ENCODE data around the gene DCAF5. TPM values are rescaled to one million over a fixed set of nuclear protein-coding genes. Genes with fewer than 3 reads are reported as not detected.

DCAF5 gene
- total and polyA plus RNA-seq, 2 of the 13 experiments (the other 11 are each of a cell fraction or from before 2014, with no cell fraction given), result 13.4 to 31.6 TPM

DNA sequence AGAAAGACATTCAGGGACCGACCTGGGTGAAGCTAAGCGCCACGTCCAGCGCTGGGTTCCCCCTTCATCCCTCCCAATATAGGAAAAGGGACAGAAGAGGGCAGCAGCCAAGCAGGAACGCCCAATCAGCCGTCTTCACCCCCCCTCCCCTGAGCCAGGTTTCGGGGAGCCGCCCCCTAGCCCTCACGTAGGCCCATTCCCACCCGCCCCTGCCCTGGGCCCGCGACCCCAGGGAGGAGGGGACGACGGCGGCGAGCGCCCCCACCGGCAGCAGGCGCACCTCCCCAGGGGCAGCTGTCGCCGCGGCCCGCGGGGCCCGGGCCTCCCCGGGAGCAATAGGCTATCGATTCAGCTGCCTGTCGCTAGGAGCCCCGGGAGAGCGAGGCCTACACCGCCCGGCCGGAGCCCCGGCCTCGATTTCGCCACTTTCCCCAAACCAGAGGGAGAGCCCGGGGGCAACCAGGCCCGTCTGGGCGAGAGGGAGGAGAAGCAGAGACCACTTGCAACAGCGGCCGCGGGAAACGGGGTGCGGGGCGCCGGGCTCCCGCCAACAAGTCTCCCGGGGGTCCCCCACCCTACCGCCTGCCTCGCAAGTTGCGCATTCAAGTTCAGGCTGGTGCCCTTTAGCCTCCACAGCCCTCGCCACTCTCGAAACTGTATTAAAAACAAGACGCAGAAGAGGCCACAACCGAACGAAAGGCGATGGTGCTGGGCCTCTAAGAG is 1.3 kb downstream of the DCAF5 start (continued):
- TF ChIP-seq, protein P1, sequence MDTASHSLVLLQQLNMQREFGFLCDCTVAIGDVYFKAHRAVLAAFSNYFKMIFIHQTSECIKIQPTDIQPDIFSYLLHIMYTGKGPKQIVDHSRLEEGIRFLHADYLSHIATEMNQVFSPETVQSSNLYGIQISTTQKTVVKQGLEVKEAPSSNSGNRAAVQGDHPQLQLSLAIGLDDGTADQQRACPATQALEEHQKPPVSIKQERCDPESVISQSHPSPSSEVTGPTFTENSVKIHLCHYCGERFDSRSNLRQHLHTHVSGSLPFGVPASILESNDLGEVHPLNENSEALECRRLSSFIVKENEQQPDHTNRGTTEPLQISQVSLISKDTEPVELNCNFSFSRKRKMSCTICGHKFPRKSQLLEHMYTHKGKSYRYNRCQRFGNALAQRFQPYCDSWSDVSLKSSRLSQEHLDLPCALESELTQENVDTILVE (CRISPR knock-in tag; IDR thresholded peaks at IDR 0.05), result peak; percentile 95
- TF ChIP-seq MXD4 (CRISPR knock-in tag; IDR thresholded peaks at IDR 0.05) (peak; percentile 27; the same call in 1 of the 2 replicates), BCL6 (CRISPR knock-in tag; IDR thresholded peaks at IDR 0.05) (0 out of 2 replicates have a peak, but pooled peaks have one; percentile 29), ZNF407 (CRISPR knock-in tag; IDR thresholded peaks at IDR 0.05; ENCODE audit: not compliant biosample characterization) (no peak), ZNF160 (CRISPR knock-in tag; IDR thresholded peaks at IDR 0.05) (no peak), NR1H2 (CRISPR knock-in tag; IDR thresholded peaks at IDR 0.05; ENCODE audit: borderline replicate concordance, low read depth) (no peak), ZNF713 (CRISPR knock-in tag; IDR thresholded peaks at IDR 0.05) (no peak), FIP1L1 (IDR thresholded peaks at IDR 0.05; ENCODE audit: borderline replicate concordance, insufficient read depth, low read depth, low read length) (no peak), ZSCAN30 (CRISPR knock-in tag; IDR thresholded peaks at IDR 0.05) (no peak), KMT2B (CRISPR knock-in tag; IDR thresholded peaks at IDR 0.05) (peak; percentile 85), ZNF710 (CRISPR knock-in tag; IDR thresholded peaks at IDR 0.05; ENCODE audit: borderline replicate concordance) (peak; percentile 72; the same call in 1 of the 2 replicates), SALL2 (CRISPR knock-in tag; IDR thresholded peaks at IDR 0.05) (peak; percentile 46; the same call in 1 of the 2 replicates), ZSCAN20 (CRISPR knock-in tag; IDR thresholded peaks at IDR 0.05; ENCODE audit: borderline replicate concordance) (0 out of 2 replicates have a peak, but pooled peaks have one; percentile 55), HIVEP1 (CRISPR knock-in tag; IDR thresholded peaks at IDR 0.05) (peak; percentile 53; the same call in 1 of the 2 replicates), CCDC6 (CRISPR knock-in tag; IDR thresholded peaks at IDR 0.05) (peak; percentile 49; the same call in 1 of the 2 replicates), NAIF1 (CRISPR knock-in tag; IDR thresholded peaks at IDR 0.05; ENCODE audit: borderline replicate concordance) (peak; percentile 47; the same call in 1 of the 2 replicates), ZNF616 (CRISPR knock-in tag; IDR thresholded peaks at IDR 0.05; ENCODE audit: low read depth) (no peak)

Data from HepG2 (cell line).